HG03066 (cell line): ENCODE data around the gene OTX2.

Source experiments
- ATAC-seq: cut with Tn5 transposase; IDR thresholded peaks from one replicate; pipeline ENCODE4 v1.9.1; 2021; ENCODE audit warnings: low read depth; ENCODE audit not compliant: unreplicated experiment

OTX2 gene

DNA sequence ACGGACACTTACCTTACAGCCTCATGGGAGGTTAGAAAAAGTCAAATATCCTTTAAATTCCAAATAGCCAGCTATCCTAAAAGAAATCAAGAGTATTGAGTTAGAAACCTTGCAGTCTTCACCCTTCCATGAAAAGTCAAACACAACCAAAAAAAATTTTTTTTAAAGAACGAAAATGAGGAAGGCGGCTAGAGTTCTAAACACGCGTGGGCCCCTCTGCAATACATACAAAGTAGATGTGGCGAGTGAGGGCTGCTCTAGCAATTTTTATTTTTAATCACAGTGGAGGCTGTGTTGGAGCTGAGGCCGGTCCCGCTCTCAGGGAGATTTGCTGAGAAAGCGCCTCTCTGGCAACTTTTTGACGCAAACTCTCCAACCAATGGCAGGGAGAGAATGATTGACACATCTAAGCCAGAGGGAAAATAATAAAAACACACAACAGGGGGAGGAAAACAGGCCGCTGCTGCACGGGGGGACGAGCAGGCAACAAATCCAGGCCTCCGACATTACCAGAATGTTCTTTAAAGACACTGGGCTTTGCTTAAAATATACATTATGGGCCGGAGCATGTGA is at the start of gene OTX2:
Gene OTX2 (minus strand): TSS at position 333 of the 573 bp plus-strand sequence. CDS start 5,023 bp downstream, outside the sequence.
- no peak for ATAC-seq

DNA sequence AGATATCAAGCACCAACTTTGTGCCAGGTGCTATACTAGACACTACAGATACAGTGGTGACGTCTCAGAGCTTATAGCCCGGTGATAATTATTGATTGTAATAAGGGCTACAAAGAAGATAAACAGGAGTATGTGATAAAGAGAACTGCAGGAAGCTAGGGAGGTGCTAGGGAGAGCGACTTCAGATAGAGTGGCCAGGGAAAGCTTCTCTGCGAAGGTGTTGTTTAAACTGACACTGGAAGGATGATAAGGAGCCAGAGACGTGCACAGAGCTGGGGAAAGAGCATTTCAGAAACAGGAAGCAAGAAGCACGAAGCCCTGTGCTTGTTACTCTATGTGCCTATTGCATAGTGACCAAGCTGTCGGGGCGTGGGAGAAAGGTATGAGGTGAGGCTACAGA is 48.1 kb upstream of the OTX2 start:
- no peak for ATAC-seq

DNA sequence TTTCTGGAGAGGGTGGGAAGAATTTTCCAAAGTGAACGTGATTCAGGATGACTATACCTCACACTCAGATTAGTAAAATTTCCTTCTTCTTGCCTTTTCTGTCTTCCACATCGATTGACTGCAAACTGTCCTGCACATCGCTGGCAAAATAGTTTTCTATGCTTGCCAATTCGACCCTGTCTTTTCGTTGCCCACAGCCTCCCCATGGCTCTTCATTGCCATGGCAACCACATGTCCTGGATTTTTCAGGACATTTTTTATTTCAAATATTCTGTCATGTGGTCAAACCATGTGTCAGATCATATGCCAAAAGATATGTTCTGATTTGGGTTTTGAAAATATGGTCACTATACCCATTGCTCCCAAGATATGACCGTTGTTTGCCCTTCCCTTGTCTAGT is 46.9 kb upstream of the OTX2 start:
- ATAC-seq, result no peak

DNA sequence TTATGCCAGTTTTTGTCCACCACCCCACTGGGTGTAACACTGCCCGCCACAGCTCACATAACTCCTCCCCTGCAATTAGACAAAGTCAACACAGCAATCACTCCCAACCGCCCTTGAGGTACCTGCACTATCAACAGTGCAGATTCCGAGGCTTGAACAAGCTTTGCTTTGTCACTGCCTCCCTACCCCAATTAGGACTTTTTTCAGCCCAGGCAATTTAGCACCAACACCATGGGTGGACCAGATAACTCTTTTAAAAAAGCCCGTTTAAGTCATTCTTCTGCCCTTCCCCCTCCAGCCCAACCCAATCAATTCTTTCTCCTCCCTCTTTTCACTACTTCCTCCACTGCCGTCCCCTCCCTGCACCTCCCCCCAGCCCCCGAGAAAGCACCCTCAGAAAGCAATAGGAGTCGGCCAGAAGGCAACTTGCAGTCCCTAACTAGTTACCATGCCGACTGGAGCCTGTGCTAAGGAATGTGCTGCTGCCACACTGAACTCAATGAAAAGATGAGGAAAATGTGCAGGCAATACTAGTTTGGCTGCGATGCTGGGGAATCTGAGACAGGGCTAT is 45.7 kb upstream of the OTX2 start:
- no peak for ATAC-seq

DNA sequence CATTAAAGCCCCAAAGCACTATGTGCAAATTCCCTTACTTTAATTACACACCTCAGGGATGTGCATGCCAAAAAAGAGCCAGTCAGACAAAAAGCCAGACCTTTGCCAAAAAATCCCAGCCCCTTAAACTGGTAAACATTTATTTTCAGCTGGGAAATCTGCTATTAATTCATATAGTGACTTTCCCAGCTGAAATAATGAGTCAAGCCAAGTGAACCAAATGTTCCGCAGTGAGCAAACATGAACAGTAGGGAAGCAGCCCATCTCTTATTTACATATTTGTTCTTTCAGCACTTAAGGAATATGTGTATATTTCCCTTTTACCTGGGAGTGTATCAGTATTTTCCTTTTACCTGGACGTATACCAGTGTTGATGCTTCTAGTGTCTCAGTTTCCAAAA is 44.0 kb upstream of the OTX2 start:
- no peak for ATAC-seq

DNA sequence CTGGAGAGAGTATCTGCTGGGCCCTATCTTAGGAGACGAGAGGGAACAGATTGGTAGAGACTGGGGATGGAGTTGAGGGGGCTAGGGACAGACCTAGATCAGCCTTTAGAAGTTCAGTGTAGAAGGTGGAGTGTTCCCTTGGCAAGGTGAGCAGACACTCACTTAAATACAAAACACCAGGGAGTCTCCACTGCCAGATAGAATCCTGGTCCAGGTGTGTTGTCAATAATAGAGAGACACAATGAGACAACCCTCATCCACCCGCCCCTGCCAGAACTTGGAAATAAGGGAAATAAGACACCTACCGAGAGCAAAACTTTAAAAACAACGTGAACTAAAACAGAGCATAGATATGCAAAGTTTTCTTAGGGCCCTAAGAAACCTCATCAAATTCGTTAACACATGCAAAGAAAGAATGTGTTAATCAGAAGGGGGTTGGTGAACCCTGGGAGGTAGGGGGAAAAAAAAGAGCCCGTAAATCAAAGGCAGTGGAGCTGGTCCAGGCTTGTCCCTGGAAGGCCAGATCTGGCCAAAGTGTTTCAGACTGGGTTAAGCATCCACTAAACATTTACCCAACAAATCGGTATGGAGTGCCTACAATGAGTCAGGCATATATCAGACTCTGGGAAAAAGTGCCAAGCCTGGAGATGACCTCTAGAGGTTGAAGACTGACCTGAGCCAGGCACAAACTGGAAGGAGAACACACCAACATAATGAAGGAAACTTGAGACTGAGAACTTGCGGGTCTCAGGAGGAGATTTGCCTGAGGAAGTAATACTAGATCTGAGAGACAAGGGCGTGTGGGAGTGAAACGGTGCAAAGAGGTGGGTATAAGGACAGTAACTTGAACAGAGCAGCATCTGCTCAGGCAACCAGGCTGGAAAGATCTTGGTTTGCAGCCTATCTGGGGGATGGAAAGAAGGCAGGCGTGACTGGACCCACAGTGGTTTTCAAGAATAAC is 37.0 kb upstream of the OTX2 start:
- no peak for ATAC-seq

DNA sequence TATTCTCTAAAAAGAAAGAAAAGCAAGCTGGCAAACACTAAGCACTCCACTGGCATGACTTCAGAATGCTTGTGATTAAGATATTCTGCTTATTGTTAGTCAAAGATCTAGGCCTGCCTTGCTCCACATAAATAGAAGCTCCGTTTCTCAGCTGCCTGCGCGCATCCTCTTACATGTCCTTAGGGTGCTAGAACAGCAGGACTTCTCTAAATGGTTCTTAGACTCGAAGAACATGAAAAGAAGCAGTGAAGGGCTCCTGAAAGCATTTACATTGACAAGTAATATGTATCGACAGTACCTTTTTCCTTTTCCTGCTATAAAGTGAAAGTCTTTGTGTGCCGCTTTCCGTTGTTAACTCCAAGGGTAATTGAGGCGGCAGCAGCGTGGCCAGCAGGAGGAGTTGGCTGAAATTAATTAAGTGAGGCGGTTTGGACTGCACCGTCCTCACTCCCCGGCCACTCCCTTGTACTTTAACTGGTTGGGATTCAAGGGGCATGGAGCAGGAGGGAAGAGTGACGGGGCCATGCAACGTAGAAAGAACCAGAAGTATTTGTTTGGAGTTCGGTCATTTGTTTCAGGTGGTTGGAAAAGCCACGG is 34.2 kb upstream of the OTX2 start:
- ATAC-seq, result no peak

DNA sequence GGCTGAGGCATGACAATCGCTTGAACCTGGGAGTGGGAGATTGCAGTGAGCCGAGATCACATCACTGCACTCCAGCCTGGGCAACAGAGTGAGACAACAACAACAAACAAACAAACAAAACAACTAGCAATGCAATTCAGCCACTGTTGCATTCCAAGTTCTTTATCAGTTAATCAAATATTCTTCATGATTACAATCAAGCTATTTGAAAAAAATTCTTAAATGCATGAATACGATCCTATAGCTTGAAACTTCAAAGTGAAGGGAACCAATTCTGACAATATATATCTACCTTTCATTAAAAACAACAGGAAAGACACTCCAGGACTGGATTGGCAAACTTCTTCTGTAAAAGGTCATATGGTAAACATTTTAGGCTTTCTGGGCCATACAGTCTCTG is 31.3 kb upstream of the OTX2 start:
- no peak for ATAC-seq

DNA sequence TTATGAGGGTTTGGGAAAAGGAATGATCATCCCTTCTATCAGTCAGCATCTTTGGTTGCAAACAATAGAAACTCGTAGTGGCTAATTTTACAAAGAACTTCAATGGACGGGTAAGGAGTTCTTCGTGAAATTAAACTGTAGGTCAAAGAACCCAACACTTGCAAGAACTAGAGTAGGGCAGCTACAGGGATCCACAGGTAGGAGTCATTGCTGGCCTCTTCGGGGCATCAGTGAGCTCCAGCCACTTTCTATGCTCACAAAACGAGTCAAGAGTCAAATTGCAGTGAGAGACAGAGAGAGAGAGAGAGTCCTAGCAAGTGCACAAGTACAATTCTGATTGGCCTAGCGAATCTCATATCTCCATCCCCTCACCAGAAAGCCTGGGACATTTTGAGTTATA is 29.9 kb upstream of the OTX2 start:
- ATAC-seq, result no peak

DNA sequence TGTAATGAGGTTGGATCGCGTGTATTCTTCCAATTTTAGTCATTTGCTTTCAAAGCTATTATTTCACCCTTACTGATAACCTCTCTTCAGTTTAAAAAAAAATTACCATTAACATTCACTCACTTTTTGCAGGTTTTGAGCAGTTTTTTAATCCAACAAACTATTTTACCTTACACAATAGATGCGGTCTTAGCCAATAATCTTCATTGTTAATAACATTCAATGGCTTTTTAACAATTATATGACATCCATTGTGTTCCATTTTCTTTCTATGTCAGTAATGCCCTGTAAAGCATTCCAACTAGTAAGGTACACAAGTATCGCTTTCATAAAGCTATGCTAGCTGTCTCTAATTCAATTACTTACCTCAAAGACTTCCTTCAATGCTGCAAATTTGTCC is 18.9 kb upstream of the OTX2 start:
- no peak for ATAC-seq

DNA sequence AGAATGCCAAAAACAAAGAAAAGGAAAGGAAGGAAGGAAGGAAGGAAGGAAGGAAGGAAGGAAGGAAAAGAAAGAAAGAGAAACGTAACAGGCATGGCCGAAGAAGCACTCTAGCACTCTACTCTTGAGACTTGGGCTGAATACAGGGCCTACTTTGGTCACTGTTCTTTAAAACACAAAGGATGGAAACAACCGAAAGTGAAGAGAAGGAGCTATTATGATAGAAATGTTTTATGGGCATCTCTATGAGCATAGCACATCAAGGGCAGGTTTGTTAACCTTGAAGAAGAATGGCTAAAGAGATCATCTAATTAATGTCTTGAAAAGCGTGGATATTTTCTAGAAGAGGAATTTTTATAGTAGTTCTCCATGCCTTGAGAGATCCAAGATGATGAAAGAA is 15.9 kb upstream of the OTX2 start:
- ATAC-seq, result no peak

DNA sequence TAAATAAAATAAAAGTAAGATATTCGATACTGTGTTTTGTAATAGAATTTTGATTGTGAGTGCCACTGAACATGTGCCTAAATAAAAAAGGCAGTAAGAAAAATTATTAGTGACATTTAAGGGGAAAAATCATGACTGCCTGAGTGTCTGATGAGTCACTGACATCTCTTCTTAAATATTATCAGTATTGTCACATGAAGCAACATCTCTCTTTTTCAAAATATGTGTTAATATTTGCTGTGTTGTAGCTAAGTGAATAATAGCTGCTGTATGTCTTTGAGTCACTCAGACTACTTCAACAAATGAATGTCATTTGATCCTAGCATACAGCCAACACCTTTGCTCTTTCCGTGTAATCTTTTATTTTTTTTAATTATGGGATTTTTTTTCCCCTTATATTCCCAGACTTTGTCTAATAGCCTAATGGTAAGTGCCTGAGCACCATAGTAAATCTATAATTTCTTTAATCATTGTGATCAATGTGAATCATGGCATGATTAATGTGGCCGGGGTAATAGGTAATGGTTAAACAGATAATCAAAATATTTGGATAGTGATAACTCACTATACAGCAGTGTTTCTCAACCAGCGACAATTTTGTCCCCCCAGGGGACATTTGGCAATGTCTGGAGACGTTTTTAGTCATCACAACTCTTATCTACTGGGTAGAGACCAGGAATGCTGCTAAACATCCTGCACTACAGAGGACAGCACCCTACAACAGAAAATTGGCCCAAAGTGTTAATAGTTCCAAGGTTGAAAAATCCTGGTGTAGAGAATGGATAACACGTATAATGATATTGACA is 11.7 kb upstream of the OTX2 start:
- no peak for ATAC-seq

DNA sequence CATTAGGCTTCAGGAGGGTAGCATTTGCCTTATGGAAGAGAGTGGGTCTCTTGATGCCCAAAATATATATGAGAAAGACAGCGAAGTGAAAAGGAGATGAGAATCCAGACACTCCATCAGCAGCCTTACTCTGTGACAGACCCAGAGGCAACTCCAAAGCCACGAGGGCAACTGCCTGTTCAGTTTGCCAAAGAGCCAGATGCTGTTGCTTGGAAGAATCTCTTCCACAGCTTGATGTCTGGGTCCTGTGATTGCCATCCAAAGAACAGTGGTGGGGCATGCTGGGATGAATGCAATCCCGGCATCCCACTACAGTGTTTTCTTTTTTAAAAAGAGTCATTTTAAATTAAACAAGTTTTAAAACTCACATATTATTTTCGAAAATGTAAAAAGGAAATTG is 10.9 kb upstream of the OTX2 start:
- ATAC-seq, result no peak

DNA sequence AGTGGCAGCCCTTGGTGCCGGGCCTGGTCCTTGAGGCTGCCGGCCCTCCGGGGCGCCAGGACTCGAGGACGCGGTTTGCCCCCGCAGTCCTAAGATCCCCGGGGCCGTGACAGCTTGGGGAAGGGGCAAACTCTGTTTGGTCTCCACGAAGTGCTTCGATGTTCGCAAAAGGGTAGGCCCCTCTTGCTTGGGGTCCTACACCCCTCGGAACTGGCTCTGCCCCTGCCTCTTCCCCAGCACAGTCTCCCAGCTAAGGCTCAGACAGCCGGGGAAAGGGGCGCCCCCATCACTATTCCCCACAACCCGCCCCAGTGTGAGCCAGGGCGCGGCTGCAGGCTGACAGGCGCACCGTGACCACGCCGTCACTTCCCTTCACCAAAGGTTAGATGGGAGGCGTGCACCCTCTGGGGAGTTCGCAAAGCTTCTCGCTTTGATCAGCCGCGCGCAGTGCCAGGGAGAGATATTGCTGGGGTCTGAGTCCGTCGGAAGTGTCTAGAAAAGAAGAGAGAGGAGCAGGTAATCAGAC is 7.2 kb upstream of the OTX2 start:
- ATAC-seq, result no peak

DNA sequence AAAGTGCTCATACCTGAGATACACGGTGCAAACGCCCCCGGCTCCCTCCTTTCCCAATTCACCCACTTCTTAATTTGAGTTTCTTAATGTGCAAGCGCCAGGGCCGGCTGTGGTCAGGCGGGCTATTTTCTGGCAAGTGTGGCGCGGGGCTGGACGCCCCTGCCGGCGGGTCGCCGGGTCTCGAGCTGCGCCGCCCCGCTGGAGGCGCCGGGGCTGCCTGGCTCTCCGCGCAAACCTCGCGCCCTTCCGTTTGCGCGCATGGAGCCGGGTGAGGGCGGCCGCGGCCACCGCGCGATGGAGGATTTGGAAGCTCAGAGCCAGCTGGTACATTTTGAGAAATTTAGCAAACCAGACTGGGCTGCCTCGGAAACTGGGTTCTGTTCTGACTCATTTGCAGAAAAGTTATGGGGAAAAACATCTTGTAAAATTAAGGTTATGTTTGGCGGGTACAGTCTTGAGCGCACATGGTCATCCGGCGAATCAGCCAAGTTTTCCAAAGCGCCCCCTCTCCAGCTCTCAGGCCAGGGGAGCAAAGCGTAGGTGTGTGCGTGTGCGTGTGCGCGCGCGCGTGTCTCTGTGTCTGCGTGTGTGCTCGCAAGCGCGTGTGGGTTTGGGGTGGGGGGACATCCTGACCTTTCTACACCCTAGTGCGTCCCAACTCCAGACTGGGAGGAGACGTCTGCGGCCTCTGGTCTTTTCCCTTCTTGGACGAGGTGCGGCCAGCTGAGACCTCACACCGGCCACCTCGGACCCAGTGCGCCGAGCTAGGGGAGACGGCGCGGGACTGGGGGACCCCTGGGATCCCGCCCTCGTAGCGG is 6.5 kb upstream of the OTX2 start:
- ATAC-seq, result no peak

DNA sequence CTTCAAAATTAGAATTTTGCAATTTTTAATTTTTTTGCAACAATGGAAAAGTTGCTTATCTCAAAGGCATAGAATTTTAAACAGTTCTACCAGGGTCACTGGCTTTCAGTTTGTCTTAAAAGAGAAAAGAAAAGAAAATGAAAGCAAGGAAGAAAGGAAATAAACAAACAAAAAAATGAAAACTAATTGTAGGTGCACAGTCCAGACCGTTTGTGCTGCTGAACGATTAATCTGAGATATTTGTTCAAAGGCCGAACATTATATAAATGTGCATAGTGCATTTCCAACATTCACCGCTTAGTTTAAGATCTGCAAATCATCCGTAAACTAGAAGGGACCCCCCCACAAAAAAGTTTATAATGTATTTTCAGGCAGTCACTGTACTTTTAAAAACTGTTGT is 5.5 kb upstream of the OTX2 start:
- ATAC-seq, result no peak

DNA sequence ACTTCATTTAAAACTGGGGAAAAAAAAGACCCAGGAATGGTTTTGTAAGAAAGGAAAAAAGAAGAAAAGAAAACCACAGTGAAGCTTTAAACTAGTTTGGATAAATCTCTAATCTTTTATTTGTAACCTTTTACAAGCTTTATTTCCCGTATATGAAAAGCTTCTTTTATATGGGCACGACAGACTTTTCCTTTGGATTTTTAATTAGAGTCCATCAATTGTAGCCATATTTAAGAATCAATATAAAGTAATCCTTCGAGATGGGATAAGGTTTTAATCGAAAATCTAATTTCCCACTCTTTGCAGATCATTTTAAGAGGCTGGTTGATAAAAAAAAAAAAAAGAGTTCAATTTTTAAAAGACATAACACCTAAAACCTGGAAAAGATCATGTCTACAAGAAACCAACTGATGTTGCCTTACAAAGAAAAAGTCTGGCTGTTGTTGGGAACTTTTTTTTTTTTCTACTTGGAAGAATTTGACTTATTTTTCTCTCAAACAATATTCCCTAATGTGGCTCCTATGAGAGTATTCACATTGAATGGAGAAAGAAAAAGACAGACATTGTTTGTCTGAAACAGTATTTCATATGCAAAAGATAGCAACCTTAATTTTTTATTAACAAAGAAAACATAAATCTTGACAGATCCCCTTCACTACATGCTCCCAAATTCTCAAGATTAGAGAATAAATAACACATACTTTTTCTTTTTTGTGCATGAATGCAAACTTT is 4.9 kb upstream of the OTX2 start:
- ATAC-seq, result no peak

DNA sequence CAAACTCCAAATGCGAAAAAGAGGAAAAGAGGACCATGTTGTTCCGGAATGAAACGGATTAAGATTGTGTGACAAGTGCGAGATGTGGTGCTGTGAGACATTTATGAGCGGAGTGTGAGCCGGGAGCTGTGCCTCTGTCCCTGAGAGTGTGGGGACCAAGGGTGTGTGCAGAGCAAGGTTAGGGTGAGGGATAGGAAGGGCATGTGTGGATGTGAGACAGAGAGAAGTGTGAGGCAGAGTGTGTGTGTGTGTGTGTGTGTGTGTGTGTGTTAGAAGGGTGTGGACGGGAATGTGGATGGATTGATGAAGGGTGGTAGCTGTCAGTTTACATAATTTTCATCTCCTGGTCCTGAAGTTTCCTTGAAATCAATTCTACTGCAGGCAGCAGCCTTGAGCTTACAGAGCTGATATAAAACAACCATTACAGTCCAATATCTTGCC is 4.3 kb upstream of the OTX2 start:
- no peak for ATAC-seq

DNA sequence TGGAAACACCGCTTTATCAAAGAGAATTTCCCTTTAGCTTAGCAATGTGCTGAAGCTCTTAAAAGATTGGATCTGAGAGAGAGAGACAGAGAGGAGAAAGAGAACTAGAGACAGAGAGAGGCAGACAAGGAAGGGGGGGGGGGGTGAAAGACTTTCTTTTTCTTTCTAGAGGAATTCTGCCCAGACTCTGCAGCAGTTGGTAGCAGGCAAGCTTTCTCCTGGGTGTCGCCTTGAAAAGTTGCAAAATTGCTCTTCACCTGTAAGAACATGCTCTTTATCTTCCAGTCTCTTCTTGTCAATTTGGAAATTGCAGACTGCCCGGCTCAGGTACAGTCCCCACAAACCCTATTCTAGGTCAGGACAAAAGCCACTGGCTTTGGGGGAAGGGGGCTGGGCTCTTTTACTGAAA is 2.9 kb upstream of the OTX2 start:
- no peak for ATAC-seq
